ENCODE data around the gene ARPC1B. TPM values are rescaled to one million over a fixed set of nuclear protein-coding genes. Genes with fewer than 3 reads are reported as not detected.

The ARPC1B gene
- total and polyA plus RNA-seq, 2 of the 8 experiments (the other 6 are each of a cell fraction or from before 2014, with no cell fraction given) = 64.5 to 115 TPM

DNA sequence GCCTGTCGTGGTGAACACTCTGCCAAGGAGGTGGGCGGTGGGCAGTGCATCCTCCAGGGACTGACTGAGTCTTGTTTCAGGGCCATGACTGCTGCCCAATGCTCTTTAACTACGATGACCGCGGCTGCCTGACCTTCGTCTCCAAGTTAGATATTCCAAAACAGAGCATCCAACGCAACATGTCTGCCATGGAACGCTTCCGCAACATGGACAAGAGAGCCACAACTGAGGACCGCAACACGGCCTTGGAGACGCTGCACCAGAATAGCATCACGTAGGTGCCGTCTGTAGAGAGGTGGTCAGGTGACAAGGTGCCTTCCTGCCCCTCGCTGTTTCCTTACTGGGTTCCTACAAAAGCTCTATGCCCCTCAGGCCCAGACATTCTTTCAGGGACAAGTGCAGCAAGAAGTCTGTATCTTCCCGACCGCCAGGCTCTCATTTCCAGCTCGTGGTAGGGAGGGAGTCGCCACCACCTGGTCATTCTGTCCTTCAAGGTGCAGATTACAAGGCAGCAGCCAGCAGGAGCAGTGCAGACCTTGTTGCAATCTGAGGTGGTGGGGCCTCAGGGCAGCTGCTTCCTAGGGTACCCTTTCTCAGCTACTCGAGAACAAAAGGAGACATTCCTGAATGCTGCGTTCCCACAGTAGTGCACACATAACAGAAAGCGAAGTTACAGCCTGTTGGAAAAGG, 14.9 kb upstream of the ARPC1B start (continued):
- TF ChIP-seq POU5F1 (IDR thresholded peaks at IDR 0.05; ENCODE audit: low read depth, low read length) (no peak), TBP (IDR thresholded peaks at IDR 0.05; ENCODE audit: low read depth, low read length) (0 out of 2 replicates have a peak, but pooled peaks have one; percentile 18), POLR2AphosphoS5 (IDR thresholded peaks at IDR 0.05; ENCODE audit: low read depth, low read length) (no peak), NANOG (IDR thresholded peaks at IDR 0.05; ENCODE audit: insufficient read depth, low read depth, low read length, poor library complexity, severe bottlenecking) (no peak), RAD21 (IDR thresholded peaks at IDR 0.05 in 1 of 2, conservative IDR thresholded peaks at IDR 0.05 in 1 of 2; ENCODE audit: low read depth in 2 of 2, low read length in 2 of 2) (peak; percentile 34 to 48), CHD2 (IDR thresholded peaks at IDR 0.05; ENCODE audit: low read length) (no peak)
- TF ChIP-seq, protein P1, sequence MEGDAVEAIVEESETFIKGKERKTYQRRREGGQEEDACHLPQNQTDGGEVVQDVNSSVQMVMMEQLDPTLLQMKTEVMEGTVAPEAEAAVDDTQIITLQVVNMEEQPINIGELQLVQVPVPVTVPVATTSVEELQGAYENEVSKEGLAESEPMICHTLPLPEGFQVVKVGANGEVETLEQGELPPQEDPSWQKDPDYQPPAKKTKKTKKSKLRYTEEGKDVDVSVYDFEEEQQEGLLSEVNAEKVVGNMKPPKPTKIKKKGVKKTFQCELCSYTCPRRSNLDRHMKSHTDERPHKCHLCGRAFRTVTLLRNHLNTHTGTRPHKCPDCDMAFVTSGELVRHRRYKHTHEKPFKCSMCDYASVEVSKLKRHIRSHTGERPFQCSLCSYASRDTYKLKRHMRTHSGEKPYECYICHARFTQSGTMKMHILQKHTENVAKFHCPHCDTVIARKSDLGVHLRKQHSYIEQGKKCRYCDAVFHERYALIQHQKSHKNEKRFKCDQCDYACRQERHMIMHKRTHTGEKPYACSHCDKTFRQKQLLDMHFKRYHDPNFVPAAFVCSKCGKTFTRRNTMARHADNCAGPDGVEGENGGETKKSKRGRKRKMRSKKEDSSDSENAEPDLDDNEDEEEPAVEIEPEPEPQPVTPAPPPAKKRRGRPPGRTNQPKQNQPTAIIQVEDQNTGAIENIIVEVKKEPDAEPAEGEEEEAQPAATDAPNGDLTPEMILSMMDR (IDR thresholded peaks at IDR 0.05; ENCODE audit: control extremely low read depth in 1 of 3, insufficient read depth in 1 of 3, low read depth in 1 of 3, low read length in 3 of 3) = peak; percentile 42 to 66 (median 56)
- TF ChIP-seq, protein P2, sequence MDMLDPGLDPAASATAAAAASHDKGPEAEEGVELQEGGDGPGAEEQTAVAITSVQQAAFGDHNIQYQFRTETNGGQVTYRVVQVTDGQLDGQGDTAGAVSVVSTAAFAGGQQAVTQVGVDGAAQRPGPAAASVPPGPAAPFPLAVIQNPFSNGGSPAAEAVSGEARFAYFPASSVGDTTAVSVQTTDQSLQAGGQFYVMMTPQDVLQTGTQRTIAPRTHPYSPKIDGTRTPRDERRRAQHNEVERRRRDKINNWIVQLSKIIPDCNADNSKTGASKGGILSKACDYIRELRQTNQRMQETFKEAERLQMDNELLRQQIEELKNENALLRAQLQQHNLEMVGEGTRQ (IDR thresholded peaks at IDR 0.05; ENCODE audit: low read length) = no peak

Data from H1 (cell line).